ENCODE results near the gene TCF15. TPM values are rescaled to one million over a fixed set of nuclear protein-coding genes. Genes with fewer than 3 reads are reported as not detected.
A peak's percentile ranks its signal among the peaks of the same experiment; 100 is the strongest.

The TCF15 gene
- total RNA-seq, 1 experiment from 2014 or later, result 0.10 TPM

DNA sequence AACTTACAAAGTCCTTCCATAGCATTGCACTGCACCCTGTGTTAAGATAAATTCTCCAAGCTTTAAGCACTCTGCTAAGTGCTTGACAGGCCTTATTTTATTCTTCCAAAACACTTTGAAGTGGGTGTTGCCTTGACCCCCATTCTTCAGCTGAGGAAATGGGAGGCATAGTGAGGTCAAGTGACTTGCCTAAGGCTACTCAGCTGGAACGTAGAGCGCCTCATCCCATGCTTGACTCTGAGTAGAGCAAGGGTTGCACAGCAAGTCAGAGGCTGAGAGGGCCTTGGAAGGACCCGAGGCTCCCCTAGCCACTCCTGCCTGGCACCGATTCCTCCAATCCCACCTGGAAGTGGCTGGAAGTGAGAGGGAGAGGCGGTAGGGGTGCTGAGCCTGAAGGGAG is 46.9 kb downstream of the TCF15 start:
- no peak for DNase-seq (ENCODE audit: low spot score)
- in situ Hi-C loops (cut with HindIII; ENCODE audit: low sequenced_read_pairs), result no loop called here

GRCh38 chr20:562232-562897 is 47.7 kb downstream of the TCF15 start:
- in situ Hi-C loops (cut with HindIII; ENCODE audit: low sequenced_read_pairs), result no loop called here

DNA sequence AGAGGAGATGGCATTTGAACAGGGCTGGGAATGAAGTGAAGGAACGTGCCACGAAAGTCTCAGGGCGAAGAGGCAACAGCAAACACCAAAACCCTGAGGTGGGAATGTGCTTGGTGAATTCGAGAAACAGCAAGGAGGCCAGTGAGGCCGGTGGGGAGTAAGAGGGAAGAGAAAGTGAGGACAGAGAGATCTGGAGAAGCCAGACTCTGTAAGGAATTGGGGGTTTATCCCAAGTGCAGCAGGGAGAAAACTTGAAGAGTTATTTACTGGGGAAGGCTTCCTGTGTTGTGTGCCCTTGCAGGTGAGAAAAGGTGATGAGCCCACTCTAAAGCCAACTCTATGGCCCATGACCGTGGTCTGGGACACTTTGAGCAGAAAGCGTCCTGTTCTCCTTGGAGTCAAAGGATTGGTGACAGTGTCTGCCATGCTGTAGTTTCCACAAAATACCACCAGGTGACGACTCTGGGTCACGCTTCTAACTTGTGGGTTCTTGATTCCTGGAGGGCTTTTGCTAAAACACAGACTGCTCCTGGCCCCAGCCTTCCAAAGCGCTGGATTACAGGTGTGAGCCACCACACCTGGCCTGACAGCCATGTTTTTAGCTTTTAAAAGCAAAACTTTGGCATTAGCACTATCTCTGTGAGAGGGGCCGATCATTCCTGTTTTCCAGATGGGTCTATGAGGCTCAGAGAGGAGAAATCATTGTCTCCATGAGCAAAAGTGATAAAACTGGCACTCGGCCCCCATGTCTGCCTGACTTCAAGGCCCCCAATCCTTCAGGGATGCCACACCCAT is 48.5 kb downstream of the TCF15 start:
- peak; percentile 83 for DNase-seq (ENCODE audit: low spot score)
- in situ Hi-C loops (cut with HindIII; ENCODE audit: low sequenced_read_pairs), result no loop called here

More at GRCh38 chr20:562232-562897, 47.7 kb downstream of the TCF15 start:
- no peak for DNase-seq (ENCODE audit: low spot score)

- in situ Hi-C loops (cut with HindIII; ENCODE audit: low sequenced_read_pairs), result no loop called here
- DNase-seq (ENCODE audit: low spot score), result no peak
Observed at GRCh38 chr20:560680-561079, 49.4 kb downstream of the TCF15 start.

GRCh38 chr20:558117-558516 is 52.0 kb downstream of the TCF15 start:
- in situ Hi-C loops (cut with HindIII; ENCODE audit: low sequenced_read_pairs), result no loop called here
- no peak for DNase-seq (ENCODE audit: low spot score)

- no peak for DNase-seq (ENCODE audit: low spot score)
- in situ Hi-C loops (cut with HindIII; ENCODE audit: low sequenced_read_pairs), result no loop called here
Observed at GRCh38 chr20:556984-557383, 53.1 kb downstream of the TCF15 start.

GRCh38 chr20:555976-556385 is 54.1 kb downstream of the TCF15 start:
- DNase-seq (ENCODE audit: low spot score), result no peak
- in situ Hi-C loops (cut with HindIII; ENCODE audit: low sequenced_read_pairs), result no loop called here

Other genes starting within 250 kb of the TCF15 start
- 12.9 and 15.6 TPM in 2 replicates for gene TRIB3, start 229.5 kb downstream of the TCF15 start, total RNA-seq (2014; rRNA removed; shearing (Covaris generic))
- gene RBCK1, start 202.0 kb downstream of the TCF15 start, total RNA-seq (2014; rRNA removed; shearing (Covaris generic)), result 52.4 and 58.5 TPM in 2 replicates
- gene TBC1D20, start 147.8 kb downstream of the TCF15 start, total RNA-seq (2014; rRNA removed; shearing (Covaris generic)), result 13.5 and 17.4 TPM in 2 replicates
- 204 and 275 TPM in 2 replicates for gene CSNK2A1, start 66.5 kb downstream of the TCF15 start, total RNA-seq (2014; rRNA removed; shearing (Covaris generic))
- 65.4 and 70.6 TPM in 2 replicates for gene SRXN1, start 42.9 kb upstream of the TCF15 start, total RNA-seq (2014; rRNA removed; shearing (Covaris generic))
- gene SCRT2, start 65.5 kb upstream of the TCF15 start, total RNA-seq (2014; rRNA removed; shearing (Covaris generic)), result not detected in 2 replicates
- gene SLC52A3, start 158.2 kb upstream of the TCF15 start, total RNA-seq (2014; rRNA removed; shearing (Covaris generic)), result 0.06 TPM in 1 of 2 replicates, not detected in the other
- gene FAM110A, start 223.4 kb upstream of the TCF15 start, total RNA-seq (2014; rRNA removed; shearing (Covaris generic)), result 8.1 and 9.5 TPM in 2 replicates

All from G401 (cell line).